Loucy (cell line): ENCODE data around the gene WFDC10B.

ENCODE experiments used
- EZH2phosphoT487 ChIP-seq: fragments of 200-600 bp; IDR thresholded peaks from 2 replicates; pipeline ENCODE4 v1.6.1; 2018; ENCODE audit warnings: antibody characterized with exemption, mild to moderate bottlenecking, moderate library complexity, borderline replicate concordance
- TF ChIP-seq, protein P1 (sequence below): fragments of 200-600 bp; sonication (generic); conservative IDR thresholded peaks from 2 replicates; pipeline ENCODE4 v1.5.1; 2014; ENCODE audit warnings: mild to moderate bottlenecking, antibody characterized with exemption, low read length

DNA sequence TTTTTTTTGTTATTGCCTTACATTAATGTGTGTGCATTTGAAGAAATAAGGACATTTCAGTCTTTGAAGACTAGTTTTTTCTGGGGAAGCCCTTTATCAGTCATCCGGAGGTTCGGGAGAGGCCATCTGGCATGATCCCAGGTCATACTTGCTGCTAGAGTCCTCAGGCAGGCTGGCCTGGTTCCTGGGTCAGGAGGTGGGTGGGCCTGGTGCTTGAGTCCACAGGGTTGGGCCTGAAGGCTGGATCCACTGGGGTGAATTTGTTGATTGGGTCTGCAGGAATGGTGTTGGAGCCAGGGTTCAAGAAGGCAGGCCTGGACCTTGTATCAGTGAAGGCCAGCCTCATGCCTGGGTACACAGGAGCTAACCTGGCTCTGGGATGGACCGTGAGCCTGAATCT is 57.9 kb downstream of the WFDC10B start:
- TF ChIP-seq, protein P1, sequence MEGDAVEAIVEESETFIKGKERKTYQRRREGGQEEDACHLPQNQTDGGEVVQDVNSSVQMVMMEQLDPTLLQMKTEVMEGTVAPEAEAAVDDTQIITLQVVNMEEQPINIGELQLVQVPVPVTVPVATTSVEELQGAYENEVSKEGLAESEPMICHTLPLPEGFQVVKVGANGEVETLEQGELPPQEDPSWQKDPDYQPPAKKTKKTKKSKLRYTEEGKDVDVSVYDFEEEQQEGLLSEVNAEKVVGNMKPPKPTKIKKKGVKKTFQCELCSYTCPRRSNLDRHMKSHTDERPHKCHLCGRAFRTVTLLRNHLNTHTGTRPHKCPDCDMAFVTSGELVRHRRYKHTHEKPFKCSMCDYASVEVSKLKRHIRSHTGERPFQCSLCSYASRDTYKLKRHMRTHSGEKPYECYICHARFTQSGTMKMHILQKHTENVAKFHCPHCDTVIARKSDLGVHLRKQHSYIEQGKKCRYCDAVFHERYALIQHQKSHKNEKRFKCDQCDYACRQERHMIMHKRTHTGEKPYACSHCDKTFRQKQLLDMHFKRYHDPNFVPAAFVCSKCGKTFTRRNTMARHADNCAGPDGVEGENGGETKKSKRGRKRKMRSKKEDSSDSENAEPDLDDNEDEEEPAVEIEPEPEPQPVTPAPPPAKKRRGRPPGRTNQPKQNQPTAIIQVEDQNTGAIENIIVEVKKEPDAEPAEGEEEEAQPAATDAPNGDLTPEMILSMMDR: no peak
- no peak for TF ChIP-seq EZH2phosphoT487
